Sigmoid colon (tissue), 4 donors: ENCODE measurements around the gene TRIM40.

Experiments
- CTCF ChIP-seq, 4 experiments: fragments of 450-650 bp in 3 of 4; fragments of 200-600 bp in 1 of 4; IDR thresholded peaks; one replicate each; pipeline ENCODE4 v1.5.1; 2016 to 2019; ENCODE audit warnings: antibody characterized with exemption in 4 of 4, mild to moderate bottlenecking in 3 of 4, moderate library complexity in 2 of 4
- EP300 ChIP-seq, 4 donors: sonication (generic); formaldehyde crosslinking; IDR thresholded peaks; one replicate each; pipeline ENCODE4 v1.6.1; 2017; ENCODE audit warnings: antibody characterized with exemption in 4 of 4
- POLR2A ChIP-seq, 2 donors: fragments of 450-650 bp; IDR thresholded peaks; one replicate each; pipeline ENCODE4 v1.6.1; 2016; ENCODE audit warnings: antibody characterized with exemption in 2 of 2, mild to moderate bottlenecking in 2 of 2, moderate library complexity in 2 of 2
- POLR2AphosphoS5 ChIP-seq, 4 donors: sonication (generic); formaldehyde crosslinking; IDR thresholded peaks; one replicate each; pipeline ENCODE4 v1.6.1; 2017; ENCODE audit warnings: antibody characterized with exemption in 4 of 4

DNA sequence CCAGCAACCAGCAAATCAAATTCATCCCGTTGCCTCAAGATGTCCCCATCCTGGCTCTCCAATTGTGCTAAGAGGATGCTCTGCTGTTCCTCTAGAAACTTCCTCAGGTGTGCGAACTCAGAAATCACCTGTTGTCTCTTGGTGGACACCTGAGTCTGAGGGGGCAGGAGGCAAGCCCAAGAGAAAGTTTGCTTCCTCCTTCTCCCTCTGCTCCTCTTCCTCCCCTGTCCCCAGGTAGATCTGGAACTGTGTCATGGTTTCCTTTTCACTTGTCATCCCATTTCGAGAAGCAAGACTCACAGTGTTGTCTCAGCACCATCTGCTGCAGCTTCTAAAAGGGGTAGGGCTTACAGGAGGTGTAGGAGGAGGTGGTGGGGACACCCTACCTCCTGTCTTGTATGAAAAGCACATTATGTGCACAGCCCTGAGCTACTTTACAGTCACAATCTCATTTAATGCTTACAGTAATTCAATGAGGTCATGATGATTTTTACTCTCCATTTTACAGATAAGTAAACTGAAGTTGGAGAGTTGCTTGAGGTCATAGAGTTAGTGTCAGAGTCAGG, 22.6 kb downstream of the TRIM40 start:
- TF ChIP-seq EP300 (IDR thresholded peaks at IDR 0.05) (no peak), CTCF (IDR thresholded peaks at IDR 0.05) (no peak), POLR2A (IDR thresholded peaks at IDR 0.05) (no peak), POLR2AphosphoS5 (IDR thresholded peaks at IDR 0.05) (no peak)
